Stimulated activated CD4-positive, alpha-beta T cell treated with anti-CD3 and anti-CD28 coated beads, Interleukin-12 subunit alpha, Interleukin-12 subunit beta, amount 100 ng/mL, for 48 hours (primary cell): ENCODE data around the gene PLEKHA3.
"Not testable (repeated sequence)": the region's sequence is repeated elsewhere in the genome, so short reads cannot be mapped to it uniquely, and the experiment has no call there.

Experiments
- DNase-seq, 3 donors: peaks; one replicate each; pipeline ENCODE4 v3.0.0-alpha.2; 2020; ENCODE audit warnings: low read depth in 2 of 3, low spot score in 1 of 3

Gene PLEKHA3

DNA sequence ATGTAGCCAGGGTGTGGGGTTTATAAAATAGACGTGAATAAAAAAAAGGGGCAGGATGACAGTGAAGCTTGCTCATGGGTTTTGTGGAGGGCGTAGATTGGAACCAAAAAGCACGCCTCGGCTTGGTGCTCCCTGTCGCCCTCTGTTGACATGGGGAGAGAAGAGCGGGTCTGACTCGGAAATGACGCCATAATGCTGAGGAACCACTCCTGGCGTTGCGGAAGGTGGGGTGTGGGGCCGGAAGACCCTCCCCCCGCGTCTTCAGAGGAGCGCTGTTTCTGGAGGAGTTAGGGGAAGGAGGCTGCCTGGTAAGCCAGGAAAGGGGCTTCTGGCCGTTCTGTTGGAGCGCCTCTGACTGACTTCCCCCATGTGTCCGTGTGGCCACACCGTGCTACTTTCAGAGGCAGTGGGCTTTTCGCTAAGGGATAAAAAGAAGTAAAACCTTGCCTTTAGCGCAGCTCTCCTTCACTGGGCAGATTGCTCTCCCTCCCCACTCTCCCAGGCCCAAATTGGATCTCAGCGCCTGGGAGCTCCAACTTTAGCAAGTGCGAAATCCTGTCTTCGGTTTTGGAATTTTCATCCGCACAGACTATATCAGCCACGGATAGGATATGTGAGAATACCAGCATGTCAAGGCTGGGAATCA is 42.8 kb downstream of the PLEKHA3 start:
- peak; percentile 69 to 85 (median 71) for DNase-seq

GRCh38 chr2:178523596-178524134 is 43.4 kb downstream of the PLEKHA3 start:
- DNase-seq, result no peak

DNA sequence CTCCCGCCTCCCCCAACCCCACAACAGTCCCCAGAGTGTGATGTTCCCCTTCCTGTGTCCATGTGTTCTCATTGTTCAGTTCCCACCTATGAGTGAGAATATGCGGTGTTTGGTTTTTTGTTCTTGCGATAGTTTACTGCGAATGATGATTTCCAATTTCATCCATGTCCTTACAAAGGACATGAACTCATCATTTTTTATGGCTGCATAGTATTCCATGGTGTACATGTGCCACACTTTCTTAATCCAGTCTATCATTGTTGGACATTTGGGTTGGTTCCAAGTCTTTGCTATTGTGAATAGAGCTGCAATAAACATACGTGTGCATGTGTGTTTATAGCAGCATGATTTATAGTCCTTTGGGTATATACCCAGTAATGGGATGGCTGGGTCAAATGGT is 44.8 kb downstream of the PLEKHA3 start:
- DNase-seq, result not testable (repeated sequence)

GRCh38 chr2:178525460-178525859 is 45.2 kb downstream of the PLEKHA3 start:
- not testable (repeated sequence) for DNase-seq

DNA sequence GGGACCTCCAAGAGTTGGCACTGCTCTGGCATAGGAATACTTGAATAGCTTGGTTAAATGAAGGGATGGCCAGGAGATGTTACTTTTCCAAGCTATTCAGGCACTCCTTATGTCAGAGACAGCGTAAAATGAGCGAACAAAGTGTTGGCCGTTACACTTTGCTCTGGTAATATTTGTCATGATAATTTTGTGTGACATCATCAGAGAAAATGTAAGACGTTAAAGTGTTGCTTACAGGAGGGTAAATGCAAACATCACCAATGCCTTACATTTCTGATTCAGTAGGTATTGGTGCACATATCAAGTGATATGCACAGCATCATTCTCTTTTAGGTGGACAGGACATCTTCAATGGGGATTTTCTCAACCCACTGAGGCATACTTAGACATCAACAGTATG is 46.0 kb downstream of the PLEKHA3 start:
- DNase-seq, result no peak

DNA sequence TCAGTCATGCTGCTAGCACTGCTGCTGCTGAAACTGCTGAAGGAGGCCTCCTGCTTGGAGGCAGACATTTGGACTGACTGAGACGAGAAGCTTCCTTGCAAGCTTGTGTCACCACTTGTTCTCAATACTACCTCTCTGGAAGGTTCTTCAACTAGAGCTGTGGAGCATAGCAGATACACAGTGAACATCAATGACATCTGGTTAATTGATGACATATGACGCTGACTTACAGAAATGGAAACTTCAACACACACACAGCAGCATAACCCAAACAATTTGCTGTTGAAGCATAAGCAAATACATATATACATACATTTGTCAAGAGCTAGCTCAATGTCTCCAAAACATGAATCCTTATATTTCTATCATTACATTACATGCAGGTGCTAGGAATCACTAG is 47.3 kb downstream of the PLEKHA3 start:
- DNase-seq, result no peak

DNA sequence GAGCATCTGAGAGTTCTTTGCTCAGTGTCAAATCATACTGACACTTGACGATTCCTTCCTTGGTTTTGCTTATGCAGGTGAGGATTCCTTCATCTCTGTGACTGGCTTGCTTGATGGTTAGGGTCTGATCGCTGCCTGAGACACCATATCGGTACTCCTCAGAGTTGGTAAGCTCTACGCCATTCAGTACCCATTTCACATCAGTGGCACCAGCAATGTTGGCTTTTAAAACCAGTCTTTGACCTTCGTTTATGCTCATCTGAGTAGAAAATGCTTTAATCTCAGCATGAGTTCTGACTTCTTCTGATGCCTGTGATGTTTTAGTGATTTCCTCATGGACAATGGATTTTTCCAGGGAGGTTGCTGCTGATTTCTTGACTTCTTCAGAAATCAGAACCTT is 48.4 kb downstream of the PLEKHA3 start:
- no peak for DNase-seq

DNA sequence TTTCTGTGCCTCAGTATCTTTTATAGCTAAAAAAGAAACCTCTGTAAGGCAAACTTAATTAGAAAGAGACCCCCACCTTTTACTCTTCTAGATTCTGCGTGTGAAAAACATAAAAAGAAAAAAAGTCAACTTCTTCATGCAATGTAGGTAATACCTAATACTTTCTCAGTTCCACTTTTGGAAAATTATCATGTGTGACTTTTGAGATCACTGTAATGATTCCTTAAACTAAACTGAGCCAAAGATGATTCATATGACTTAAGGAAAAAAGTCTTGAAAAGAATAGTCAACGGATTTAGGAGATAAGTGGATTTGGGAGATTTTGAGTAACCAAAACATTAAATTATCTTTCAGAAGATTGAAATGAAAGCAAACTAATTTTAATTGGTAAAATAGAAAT is 48.9 kb downstream of the PLEKHA3 start:
- DNase-seq, result no peak

DNA sequence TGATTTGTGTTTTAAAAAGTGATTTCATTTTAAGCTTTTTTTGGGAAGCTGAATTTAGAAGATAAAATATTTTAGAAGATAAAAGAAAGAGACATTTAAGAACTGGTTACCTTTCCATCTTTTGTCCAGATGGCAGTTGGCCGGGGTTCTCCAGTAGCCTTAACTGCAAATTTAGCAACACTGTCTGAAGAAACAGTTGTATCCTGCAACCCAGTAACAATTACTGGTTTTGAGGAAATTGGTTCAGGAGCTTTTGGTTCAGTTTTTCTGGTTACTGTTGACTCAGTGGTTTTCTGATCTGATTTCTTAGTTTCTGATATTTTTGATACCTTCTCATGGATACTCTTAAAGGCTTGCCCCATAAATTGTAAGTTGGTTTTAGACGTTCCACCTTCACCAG is 49.9 kb downstream of the PLEKHA3 start:
- DNase-seq, result no peak

DNA sequence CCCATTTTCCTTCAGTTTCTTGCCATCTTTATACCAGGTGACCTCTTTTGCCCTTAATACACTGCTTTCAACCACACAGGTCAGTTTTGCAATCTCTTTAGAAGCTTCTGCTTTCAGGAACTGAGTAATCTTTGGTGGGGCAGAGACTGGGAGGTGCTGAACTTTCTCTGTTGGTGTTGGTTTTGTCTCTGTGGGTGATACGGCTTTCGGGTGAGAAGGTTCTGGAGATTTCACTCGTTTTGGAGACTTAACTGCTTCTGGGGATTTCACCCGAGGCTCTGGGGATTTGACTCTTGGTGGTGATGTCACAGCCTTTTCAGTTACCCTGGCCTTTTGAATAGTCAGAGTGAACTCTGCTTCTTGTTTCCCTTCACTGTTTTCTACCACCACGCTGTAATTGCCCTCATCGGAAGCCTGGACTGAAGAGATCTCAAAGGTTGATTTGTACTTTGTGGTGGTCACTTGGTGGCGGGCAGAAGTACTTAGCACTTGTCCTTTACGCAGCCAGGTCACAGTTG is 50.4 kb downstream of the PLEKHA3 start:
- DNase-seq, result peak; percentile 32 to 54 (median 44)

DNA sequence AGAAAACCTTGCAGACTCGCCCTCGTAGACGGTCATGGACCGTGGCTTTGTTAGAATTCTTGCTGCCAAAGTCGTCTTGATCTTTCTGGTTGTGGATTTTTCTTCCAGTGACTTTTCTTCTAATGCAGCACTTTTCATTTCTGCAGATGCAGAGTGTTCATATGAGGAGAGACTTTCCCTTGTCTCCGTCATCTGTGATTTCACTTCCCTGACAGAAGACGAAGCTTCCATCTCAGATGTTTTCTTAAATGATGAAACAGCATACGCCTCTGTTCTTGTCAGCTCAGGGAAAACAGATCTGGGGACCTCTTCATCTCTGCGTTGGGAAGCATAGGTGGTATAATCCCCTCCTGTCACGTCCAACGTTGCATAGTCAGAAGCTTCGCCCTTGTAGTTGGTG is 50.9 kb downstream of the PLEKHA3 start:
- DNase-seq, result no peak

- DNase-seq, result no peak
Observed at GRCh38 chr2:178536037-178536436, 55.8 kb downstream of the PLEKHA3 start.

GRCh38 chr2:178542161-178542560 is 61.9 kb downstream of the PLEKHA3 start:
- no peak for DNase-seq

GRCh38 chr2:178542569-178542968 is 62.3 kb downstream of the PLEKHA3 start:
- DNase-seq, result no peak

- no peak for DNase-seq
Observed at GRCh38 chr2:178550352-178550751, 70.1 kb downstream of the PLEKHA3 start.

DNA sequence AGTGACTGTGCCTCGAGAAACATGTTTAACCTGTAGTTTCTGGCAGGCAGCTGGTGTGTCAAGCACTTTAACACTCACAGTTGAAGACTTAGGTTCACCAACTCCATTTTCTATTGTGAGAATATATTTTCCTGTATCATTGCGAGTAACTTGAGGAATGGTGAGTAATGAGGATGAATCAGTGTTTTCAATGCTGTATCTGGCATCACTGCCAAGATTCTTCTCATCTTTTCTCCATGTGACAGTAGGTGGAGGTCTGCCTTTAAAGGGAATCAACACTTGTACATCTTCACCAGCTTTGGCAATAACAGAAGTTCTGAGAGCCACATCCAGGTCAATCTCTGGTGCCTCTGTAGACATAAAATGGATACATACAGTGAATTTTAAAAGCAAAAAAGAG is 72.8 kb downstream of the PLEKHA3 start:
- no peak for DNase-seq
